Measurements from ENCODE around the gene RNMT.

GRCh38 chr18:13735681-13736080 lies 9.2 kb downstream of the RNMT start:
- no peak for TF ChIP-seq POLR2A (IDR thresholded peaks at IDR 0.05)
- TF ChIP-seq, protein P1, sequence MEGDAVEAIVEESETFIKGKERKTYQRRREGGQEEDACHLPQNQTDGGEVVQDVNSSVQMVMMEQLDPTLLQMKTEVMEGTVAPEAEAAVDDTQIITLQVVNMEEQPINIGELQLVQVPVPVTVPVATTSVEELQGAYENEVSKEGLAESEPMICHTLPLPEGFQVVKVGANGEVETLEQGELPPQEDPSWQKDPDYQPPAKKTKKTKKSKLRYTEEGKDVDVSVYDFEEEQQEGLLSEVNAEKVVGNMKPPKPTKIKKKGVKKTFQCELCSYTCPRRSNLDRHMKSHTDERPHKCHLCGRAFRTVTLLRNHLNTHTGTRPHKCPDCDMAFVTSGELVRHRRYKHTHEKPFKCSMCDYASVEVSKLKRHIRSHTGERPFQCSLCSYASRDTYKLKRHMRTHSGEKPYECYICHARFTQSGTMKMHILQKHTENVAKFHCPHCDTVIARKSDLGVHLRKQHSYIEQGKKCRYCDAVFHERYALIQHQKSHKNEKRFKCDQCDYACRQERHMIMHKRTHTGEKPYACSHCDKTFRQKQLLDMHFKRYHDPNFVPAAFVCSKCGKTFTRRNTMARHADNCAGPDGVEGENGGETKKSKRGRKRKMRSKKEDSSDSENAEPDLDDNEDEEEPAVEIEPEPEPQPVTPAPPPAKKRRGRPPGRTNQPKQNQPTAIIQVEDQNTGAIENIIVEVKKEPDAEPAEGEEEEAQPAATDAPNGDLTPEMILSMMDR (IDR thresholded peaks at IDR 0.05): no peak

Data from heart left ventricle (tissue), 13 donors.